Chondrocyte (in vitro differentiated cells): ENCODE data around the gene TGFBR1. TPM values are rescaled to one million over a fixed set of nuclear protein-coding genes. Genes with fewer than 3 reads are reported as not detected.

Experiments
- DNase-seq: peaks from one replicate; pipeline ENCODE4 v3.0.0; 2021; ENCODE audit warnings: mixed read lengths, low spot score
- H3K27ac Mint-ChIP-seq: one replicate; pipeline ENCODE4 v1.8.0; 2021; ENCODE audit warnings: mild to moderate bottlenecking, moderate library complexity, mixed read lengths; ENCODE audit not compliant: unreplicated experiment
- H3K27me3 Mint-ChIP-seq: 2 replicates; pipeline ENCODE4 v1.8.0; 2021; ENCODE audit warnings: low read depth, mixed read lengths
- H3K36me3 Mint-ChIP-seq: 2 replicates; pipeline ENCODE4 v1.8.0; 2021; ENCODE audit warnings: low read depth, mixed read lengths
- H3K4me1 Mint-ChIP-seq: 2 replicates; pipeline ENCODE4 v1.8.0; 2021; ENCODE audit warnings: low read depth, mild to moderate bottlenecking, mixed read lengths
- H3K4me3 Mint-ChIP-seq: one replicate; pipeline ENCODE4 v1.8.0; 2021; ENCODE audit warnings: mild to moderate bottlenecking, moderate library complexity, mixed read lengths; ENCODE audit not compliant: unreplicated experiment
- H3K9me3 Mint-ChIP-seq: 2 replicates; pipeline ENCODE4 v1.8.0; 2021; ENCODE audit warnings: low read depth, mixed read lengths
- CTCF ChIP-seq: fragments of 200-600 bp; sonication (generic); IDR thresholded peaks from 2 replicates; pipeline ENCODE4 v1.5.0; 2021; ENCODE audit warnings: antibody characterized with exemption, mild to moderate bottlenecking, moderate library complexity
- total RNA-seq: library from RNA; stranded (reverse); gene quantifications from 3 replicates; pipeline ENCODE4 v1.2.1, GENCODE V29; 2021

Gene TGFBR1
- total RNA-seq, 1 donor from 2014 or later, result 109 TPM

GRCh38 chr9:99072040-99072394 lies 32.9 kb upstream of the TGFBR1 start:
- Mint-ChIP-seq H3K4me1 (peaks cover 51% of the 10 kb centered on the region), H3K4me3 (no peak overlapping the region), H3K36me3 (no peaks in the 10 kb centered on the region), H3K9me3 (no peaks in the 10 kb centered on the region), H3K27me3 (no peaks in the 10 kb centered on the region), H3K27ac (no peak overlapping the region)
- TF ChIP-seq CTCF, result no peak
- DNase-seq, result no peak

GRCh38 chr9:99073347-99073746 lies 31.6 kb upstream of the TGFBR1 start:
- TF ChIP-seq CTCF, result no peak
- H3K27ac Mint-ChIP-seq, result peak overlapping the region; percentile 55
- no peaks in the 10 kb centered on the region for H3K36me3 Mint-ChIP-seq
- no peaks in the 10 kb centered on the region for H3K27me3 Mint-ChIP-seq
- peaks cover 49% of the 10 kb centered on the region for H3K4me1 Mint-ChIP-seq
- H3K4me3 Mint-ChIP-seq, result no peak overlapping the region
- DNase-seq, result no peak
- no peaks in the 10 kb centered on the region for H3K9me3 Mint-ChIP-seq

- Mint-ChIP-seq H3K4me1 (peaks cover 54% of the 10 kb centered on the region), H3K27ac (no peak overlapping the region), H3K9me3 (no peaks in the 10 kb centered on the region), H3K36me3 (no peaks in the 10 kb centered on the region), H3K4me3 (no peak overlapping the region), H3K27me3 (no peaks in the 10 kb centered on the region)
- no peak for TF ChIP-seq CTCF
- no peak for DNase-seq
Observed at GRCh38 chr9:99073985-99074901, 30.7 kb upstream of the TGFBR1 start.

- peaks cover 52% of the 10 kb centered on the region for H3K4me1 Mint-ChIP-seq
- DNase-seq, result no peak
- no peaks in the 10 kb centered on the region for H3K9me3 Mint-ChIP-seq
- no peak overlapping the region for H3K4me3 Mint-ChIP-seq
- no peaks in the 10 kb centered on the region for H3K27me3 Mint-ChIP-seq
- no peak for TF ChIP-seq CTCF
- H3K36me3 Mint-ChIP-seq, result no peaks in the 10 kb centered on the region
- no peak overlapping the region for H3K27ac Mint-ChIP-seq
Observed at GRCh38 chr9:99074902-99075245, 30.0 kb upstream of the TGFBR1 start.

- no peak for DNase-seq
- peaks cover 47% of the 10 kb centered on the region for H3K4me1 Mint-ChIP-seq
- peak; percentile 7 for TF ChIP-seq CTCF
- H3K27me3 Mint-ChIP-seq, result no peaks in the 10 kb centered on the region
- no peaks in the 10 kb centered on the region for H3K36me3 Mint-ChIP-seq
- H3K27ac Mint-ChIP-seq, result peak overlapping the region; percentile 77
- no peak overlapping the region for H3K4me3 Mint-ChIP-seq
- no peaks in the 10 kb centered on the region for H3K9me3 Mint-ChIP-seq
Observed at GRCh38 chr9:99075246-99075912, 29.5 kb upstream of the TGFBR1 start.
